ENCODE measurements around the gene WSB1.

DNA sequence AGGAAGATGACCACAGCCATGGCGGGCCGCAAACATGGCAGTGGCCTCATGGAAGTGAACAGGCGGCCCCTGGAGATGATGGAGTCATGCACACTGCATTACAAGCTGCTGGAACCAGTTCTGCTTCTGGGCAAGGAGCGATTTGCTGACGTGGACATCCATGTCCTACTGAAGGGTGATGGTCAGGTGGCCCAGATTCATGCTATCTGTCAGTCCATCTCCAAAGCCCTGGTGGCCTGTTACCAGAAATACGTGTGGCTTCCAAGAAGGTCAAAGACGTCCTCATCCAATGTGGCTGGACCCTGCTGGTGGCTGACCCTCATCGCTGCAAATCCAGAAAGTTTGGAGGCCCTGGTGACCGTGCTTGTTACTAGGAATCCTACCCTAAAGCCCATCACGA is 13.4 kb upstream of the WSB1 start:
- TF ChIP-seq, protein P1, sequence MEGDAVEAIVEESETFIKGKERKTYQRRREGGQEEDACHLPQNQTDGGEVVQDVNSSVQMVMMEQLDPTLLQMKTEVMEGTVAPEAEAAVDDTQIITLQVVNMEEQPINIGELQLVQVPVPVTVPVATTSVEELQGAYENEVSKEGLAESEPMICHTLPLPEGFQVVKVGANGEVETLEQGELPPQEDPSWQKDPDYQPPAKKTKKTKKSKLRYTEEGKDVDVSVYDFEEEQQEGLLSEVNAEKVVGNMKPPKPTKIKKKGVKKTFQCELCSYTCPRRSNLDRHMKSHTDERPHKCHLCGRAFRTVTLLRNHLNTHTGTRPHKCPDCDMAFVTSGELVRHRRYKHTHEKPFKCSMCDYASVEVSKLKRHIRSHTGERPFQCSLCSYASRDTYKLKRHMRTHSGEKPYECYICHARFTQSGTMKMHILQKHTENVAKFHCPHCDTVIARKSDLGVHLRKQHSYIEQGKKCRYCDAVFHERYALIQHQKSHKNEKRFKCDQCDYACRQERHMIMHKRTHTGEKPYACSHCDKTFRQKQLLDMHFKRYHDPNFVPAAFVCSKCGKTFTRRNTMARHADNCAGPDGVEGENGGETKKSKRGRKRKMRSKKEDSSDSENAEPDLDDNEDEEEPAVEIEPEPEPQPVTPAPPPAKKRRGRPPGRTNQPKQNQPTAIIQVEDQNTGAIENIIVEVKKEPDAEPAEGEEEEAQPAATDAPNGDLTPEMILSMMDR (conservative IDR thresholded peaks at IDR 0.05): no peak
- TF ChIP-seq EZH2 (IDR thresholded peaks at IDR 0.05; ENCODE audit: low read depth): no peak

All from PC-9 (cell line).